ENCODE measurements around the gene COL18A1.
A peak's percentile ranks its signal among the peaks of the same experiment; 100 is the strongest.

COL18A1 gene

DNA sequence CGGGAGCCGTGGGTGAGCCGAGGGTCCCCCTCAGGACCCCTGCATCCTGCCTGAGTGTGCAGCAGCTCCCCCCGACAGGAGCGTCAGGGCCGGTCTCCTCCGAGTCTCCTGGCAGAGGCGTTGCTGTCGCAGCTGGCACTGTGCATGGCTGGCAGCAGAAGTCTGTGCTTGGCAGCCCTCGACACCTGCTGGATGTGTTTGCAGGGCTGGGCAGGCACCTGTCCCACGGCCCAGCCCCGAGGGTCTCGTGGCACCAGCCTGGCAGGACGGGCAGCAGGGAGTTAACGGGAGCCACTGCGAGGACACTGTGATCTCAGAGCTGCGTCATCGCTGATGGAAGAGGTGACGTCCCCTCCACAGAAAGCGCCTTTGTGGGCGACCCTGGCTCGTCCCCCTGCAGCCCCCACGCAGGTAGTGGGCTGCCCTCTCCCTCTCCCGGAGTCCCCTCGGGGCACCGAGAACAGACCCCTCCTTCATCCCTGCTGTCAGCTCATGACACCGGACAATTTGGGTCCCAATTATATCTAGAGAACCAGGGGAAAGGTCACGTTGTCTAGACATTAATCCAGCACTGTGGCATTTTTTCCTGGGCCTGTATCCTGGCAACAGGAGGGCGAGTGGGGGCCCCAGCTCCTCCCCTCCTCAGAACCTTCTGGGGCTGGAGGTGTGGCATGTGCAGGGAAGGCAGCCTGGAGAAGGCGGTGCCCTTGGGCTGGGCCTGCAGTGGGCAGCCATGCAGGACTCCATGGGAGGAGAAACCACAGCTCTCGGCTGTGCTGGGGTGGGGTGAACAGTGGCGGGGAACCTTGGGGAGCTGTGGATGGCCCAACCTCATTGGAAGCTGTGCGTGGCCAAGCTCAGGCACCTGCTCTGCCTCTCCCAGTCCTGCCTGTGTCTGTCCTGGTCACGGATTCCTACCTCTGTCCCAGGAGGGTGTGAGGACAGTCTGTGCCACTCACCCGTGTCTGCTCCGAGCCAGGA is 15.4 kb downstream of the COL18A1 start:
- no peak overlapping the region for H3K27ac ChIP-seq (ENCODE audit: poor library complexity, severe bottlenecking)
- H3K9me3 ChIP-seq (ENCODE audit: severe bottlenecking): no peaks in the 10 kb centered on the region
- H3K36me3 ChIP-seq (ENCODE audit: low read depth): no peaks in the 10 kb centered on the region
- H3K4me1 ChIP-seq (ENCODE audit: insufficient read depth, poor library complexity, severe bottlenecking): no peaks in the 10 kb centered on the region
- no peaks in the 10 kb centered on the region for H3K27me3 ChIP-seq (ENCODE audit: insufficient read depth, poor library complexity, severe bottlenecking)
- DNase-seq (ENCODE audit: low spot score): peak; percentile 55
- TF ChIP-seq, protein P1, sequence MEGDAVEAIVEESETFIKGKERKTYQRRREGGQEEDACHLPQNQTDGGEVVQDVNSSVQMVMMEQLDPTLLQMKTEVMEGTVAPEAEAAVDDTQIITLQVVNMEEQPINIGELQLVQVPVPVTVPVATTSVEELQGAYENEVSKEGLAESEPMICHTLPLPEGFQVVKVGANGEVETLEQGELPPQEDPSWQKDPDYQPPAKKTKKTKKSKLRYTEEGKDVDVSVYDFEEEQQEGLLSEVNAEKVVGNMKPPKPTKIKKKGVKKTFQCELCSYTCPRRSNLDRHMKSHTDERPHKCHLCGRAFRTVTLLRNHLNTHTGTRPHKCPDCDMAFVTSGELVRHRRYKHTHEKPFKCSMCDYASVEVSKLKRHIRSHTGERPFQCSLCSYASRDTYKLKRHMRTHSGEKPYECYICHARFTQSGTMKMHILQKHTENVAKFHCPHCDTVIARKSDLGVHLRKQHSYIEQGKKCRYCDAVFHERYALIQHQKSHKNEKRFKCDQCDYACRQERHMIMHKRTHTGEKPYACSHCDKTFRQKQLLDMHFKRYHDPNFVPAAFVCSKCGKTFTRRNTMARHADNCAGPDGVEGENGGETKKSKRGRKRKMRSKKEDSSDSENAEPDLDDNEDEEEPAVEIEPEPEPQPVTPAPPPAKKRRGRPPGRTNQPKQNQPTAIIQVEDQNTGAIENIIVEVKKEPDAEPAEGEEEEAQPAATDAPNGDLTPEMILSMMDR (IDR thresholded peaks at IDR 0.05; ENCODE audit: poor library complexity, severe bottlenecking): no peak
- H3K4me3 ChIP-seq (ENCODE audit: severe bottlenecking): no peak overlapping the region
- ATAC-seq (ENCODE audit: low read depth): no peak

GRCh38 chr21:45421071-45421845 is 16.3 kb downstream of the COL18A1 start:
- H3K27ac ChIP-seq (ENCODE audit: poor library complexity, severe bottlenecking): no peak overlapping the region
- DNase-seq (ENCODE audit: low spot score): peak; percentile 69
- TF ChIP-seq, protein P1 (IDR thresholded peaks at IDR 0.05; ENCODE audit: poor library complexity, severe bottlenecking): no peak
- ATAC-seq (ENCODE audit: low read depth): peak; percentile 77
- H3K4me3 ChIP-seq (ENCODE audit: severe bottlenecking): no peak overlapping the region
- no peaks in the 10 kb centered on the region for H3K36me3 ChIP-seq (ENCODE audit: low read depth)
- no peaks in the 10 kb centered on the region for H3K4me1 ChIP-seq (ENCODE audit: insufficient read depth, poor library complexity, severe bottlenecking)
- H3K9me3 ChIP-seq (ENCODE audit: severe bottlenecking): no peaks in the 10 kb centered on the region
- no peaks in the 10 kb centered on the region for H3K27me3 ChIP-seq (ENCODE audit: insufficient read depth, poor library complexity, severe bottlenecking)

GRCh38 chr21:45421846-45422775 is 17.1 kb downstream of the COL18A1 start:
- no peaks in the 10 kb centered on the region for H3K36me3 ChIP-seq (ENCODE audit: low read depth)
- no peak overlapping the region for H3K27ac ChIP-seq (ENCODE audit: poor library complexity, severe bottlenecking)
- H3K4me1 ChIP-seq (ENCODE audit: insufficient read depth, poor library complexity, severe bottlenecking): peaks cover under 1% of the 10 kb centered on the region
- H3K4me3 ChIP-seq (ENCODE audit: severe bottlenecking): no peak overlapping the region
- no peaks in the 10 kb centered on the region for H3K27me3 ChIP-seq (ENCODE audit: insufficient read depth, poor library complexity, severe bottlenecking)
- H3K9me3 ChIP-seq (ENCODE audit: severe bottlenecking): no peaks in the 10 kb centered on the region
- ATAC-seq (ENCODE audit: low read depth) (peak; percentile 7; the same call in 1 of the 3 replicates), DNase-seq (ENCODE audit: low spot score) (peak; percentile 51)
- TF ChIP-seq, protein P1 (IDR thresholded peaks at IDR 0.05; ENCODE audit: poor library complexity, severe bottlenecking): no peak

- H3K27me3 ChIP-seq (ENCODE audit: insufficient read depth, poor library complexity, severe bottlenecking): no peaks in the 10 kb centered on the region
- peak; percentile 34 for DNase-seq (ENCODE audit: low spot score)
- H3K4me3 ChIP-seq (ENCODE audit: severe bottlenecking): no peak overlapping the region
- no peak overlapping the region for H3K27ac ChIP-seq (ENCODE audit: poor library complexity, severe bottlenecking)
- peaks cover 11% of the 10 kb centered on the region for H3K4me1 ChIP-seq (ENCODE audit: insufficient read depth, poor library complexity, severe bottlenecking)
- H3K36me3 ChIP-seq (ENCODE audit: low read depth): no peaks in the 10 kb centered on the region
- H3K9me3 ChIP-seq (ENCODE audit: severe bottlenecking): no peaks in the 10 kb centered on the region
- TF ChIP-seq, protein P1 (IDR thresholded peaks at IDR 0.05; ENCODE audit: poor library complexity, severe bottlenecking): no peak
- no peak for ATAC-seq (ENCODE audit: low read depth)
These were observed 18.4 kb downstream of the COL18A1 start for GRCh38 chr21:45423201-45423955.
